ENCODE results near the gene AVP. TPM values are rescaled to one million over a fixed set of nuclear protein-coding genes. Genes with fewer than 3 reads are reported as not detected.

The AVP gene
- total RNA-seq, 1 experiment from 2014 or later = not detected

DNA sequence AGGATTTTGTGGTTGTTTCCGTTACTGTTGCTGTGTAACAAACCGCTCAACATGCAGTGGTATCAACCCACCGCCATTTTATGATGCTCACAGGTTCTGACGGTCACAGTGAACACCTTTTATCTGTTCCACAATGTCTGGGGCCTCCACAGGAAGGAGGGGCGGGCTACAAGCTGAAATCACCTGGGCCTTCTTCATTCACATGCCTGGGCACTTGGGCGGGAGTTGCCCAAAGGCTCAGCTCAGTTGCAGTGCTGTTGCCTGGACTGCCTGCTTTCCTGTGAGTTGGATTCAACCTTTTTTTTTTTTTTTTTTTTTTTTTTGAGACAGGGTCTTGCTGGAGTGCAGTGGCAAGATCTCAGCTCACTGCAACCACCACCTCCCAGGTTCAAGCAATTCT is 16.7 kb upstream of the AVP start:
- Histone ChIP-seq H3T11ph (ENCODE audit: low read length) (no peak overlapping the region), H4K20me1 (ENCODE audit: control insufficient read depth, insufficient read depth, insufficient read length) (no peaks in the 10 kb centered on the region), H2AK5ac (ENCODE audit: insufficient read length, low read length) (no peak overlapping the region), H3K4me1 (ENCODE audit: insufficient read depth, low read length) (no peaks in the 10 kb centered on the region), H2BK12ac (ENCODE audit: insufficient read length, low read depth, low read length) (no peak overlapping the region), H2AFZ (ENCODE audit: low read length) (no peak overlapping the region), H3K4me2 (ENCODE audit: insufficient read depth, insufficient read length, low read length) (no peak overlapping the region), H3K18ac (ENCODE audit: insufficient read length, low read depth, low read length) (no peak overlapping the region), H4K91ac (ENCODE audit: insufficient read length, low read depth, low read length) (no peak overlapping the region), H3K23ac (ENCODE audit: insufficient read length, low read depth, low read length) (no peak overlapping the region), H3K27ac (ENCODE audit: insufficient read length, low read depth, low read length) (no peak overlapping the region), H3K4ac (ENCODE audit: low read depth, low read length) (no peak overlapping the region), H3K56ac (ENCODE audit: insufficient read length, low read depth, low read length) (no peak overlapping the region), H2BK20ac (ENCODE audit: low read depth, low read length, poor library complexity, severe bottlenecking) (no peak overlapping the region), H3K79me2 (ENCODE audit: insufficient read depth, low read length) (no peaks in the 10 kb centered on the region), H4K8ac (replicated peaks; ENCODE audit: insufficient read length, low read depth, low read length) (no peak overlapping the region), H3K9ac (ENCODE audit: extremely low read depth, insufficient read length, low read length) (no peak overlapping the region), H3K9me3 (ENCODE audit: control insufficient read depth, low read depth, low read length) (no peaks in the 10 kb centered on the region), H3K23me2 (ENCODE audit: insufficient read length, low read depth, low read length, poor library complexity, severe bottlenecking) (no peaks in the 10 kb centered on the region), H3K14ac (ENCODE audit: insufficient read depth, low read length) (no peak overlapping the region), H3K27me3 (ENCODE audit: insufficient read depth, low read length) (no peaks in the 10 kb centered on the region), H2BK5ac (ENCODE audit: insufficient read length, low read length) (no peak overlapping the region), H3K79me1 (ENCODE audit: insufficient read depth, low read depth, low read length, poor library complexity, severe bottlenecking) (no peaks in the 10 kb centered on the region), H2BK120ac (ENCODE audit: low read depth, low read length, poor library complexity, severe bottlenecking) (no peak overlapping the region), H2BK15ac (ENCODE audit: low read depth, low read length) (no peak overlapping the region), H4K5ac (ENCODE audit: insufficient read length, low read depth, low read length) (no peak overlapping the region)
- H3K9me3 Mint-ChIP-seq = no peaks in the 10 kb centered on the region
- DNase-seq = no peak
- no peaks in the 10 kb centered on the region; the same call in 1 of the 2 replicates for H3K27me3 Mint-ChIP-seq (ENCODE audit: low read depth)
- no CpG with 5 or more reads among the region's 6 CpGs for WGBS (ENCODE audit: extremely low coverage, insufficient read length, low lambda C conversion rate)
- no peak overlapping the region for H3K27ac Mint-ChIP-seq
- no peaks in the 10 kb centered on the region for H3K36me3 Mint-ChIP-seq (ENCODE audit: insufficient read depth in 1 of 3, low read depth in 3 of 3)
- TF ChIP-seq, protein P1, sequence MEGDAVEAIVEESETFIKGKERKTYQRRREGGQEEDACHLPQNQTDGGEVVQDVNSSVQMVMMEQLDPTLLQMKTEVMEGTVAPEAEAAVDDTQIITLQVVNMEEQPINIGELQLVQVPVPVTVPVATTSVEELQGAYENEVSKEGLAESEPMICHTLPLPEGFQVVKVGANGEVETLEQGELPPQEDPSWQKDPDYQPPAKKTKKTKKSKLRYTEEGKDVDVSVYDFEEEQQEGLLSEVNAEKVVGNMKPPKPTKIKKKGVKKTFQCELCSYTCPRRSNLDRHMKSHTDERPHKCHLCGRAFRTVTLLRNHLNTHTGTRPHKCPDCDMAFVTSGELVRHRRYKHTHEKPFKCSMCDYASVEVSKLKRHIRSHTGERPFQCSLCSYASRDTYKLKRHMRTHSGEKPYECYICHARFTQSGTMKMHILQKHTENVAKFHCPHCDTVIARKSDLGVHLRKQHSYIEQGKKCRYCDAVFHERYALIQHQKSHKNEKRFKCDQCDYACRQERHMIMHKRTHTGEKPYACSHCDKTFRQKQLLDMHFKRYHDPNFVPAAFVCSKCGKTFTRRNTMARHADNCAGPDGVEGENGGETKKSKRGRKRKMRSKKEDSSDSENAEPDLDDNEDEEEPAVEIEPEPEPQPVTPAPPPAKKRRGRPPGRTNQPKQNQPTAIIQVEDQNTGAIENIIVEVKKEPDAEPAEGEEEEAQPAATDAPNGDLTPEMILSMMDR (conservative IDR thresholded peaks at IDR 0.05) = no peak
- peaks cover 8 to 9% of the 10 kb centered on the region in 2 experiments; a peak in 3 of 4 replicates for H3K4me1 Mint-ChIP-seq
- no peak overlapping the region for H3K4me3 Mint-ChIP-seq

Data from H9 (cell line).